Stimulated activated CD4-positive, alpha-beta T cell treated with anti-CD3 and anti-CD28 coated beads, Interleukin-12 subunit alpha, Interleukin-12 subunit beta, amount 100 ng/mL, for 4 hours (primary cell): Measurements from ENCODE around the gene NCAPG2.

Experiments used
- DNase-seq: peaks from one replicate; pipeline ENCODE4 v3.0.0-alpha.2; 2020

Gene NCAPG2

GRCh38 chr7:158623241-158623640 lies 81.4 kb downstream of the NCAPG2 start:
- DNase-seq, result no peak

GRCh38 chr7:158620839-158621441 lies 83.7 kb downstream of the NCAPG2 start:
- DNase-seq, result no peak

GRCh38 chr7:158620418-158620817 lies 84.2 kb downstream of the NCAPG2 start:
- no peak for DNase-seq

- DNase-seq, result no peak
These were observed 85.9 kb downstream of the NCAPG2 start for GRCh38 chr7:158618745-158619140.

- DNase-seq, result no peak
These were observed 86.9 kb downstream of the NCAPG2 start for GRCh38 chr7:158617737-158618128.

- no peak for DNase-seq
These were observed 88.6 kb downstream of the NCAPG2 start for GRCh38 chr7:158616050-158616449.

GRCh38 chr7:158614700-158615099 lies 89.9 kb downstream of the NCAPG2 start:
- no peak for DNase-seq

GRCh38 chr7:158613481-158613880 lies 91.1 kb downstream of the NCAPG2 start:
- no peak for DNase-seq

- no peak for DNase-seq
These were observed 92.1 kb downstream of the NCAPG2 start for GRCh38 chr7:158612546-158612945.

- DNase-seq, result no peak
These were observed 93.1 kb downstream of the NCAPG2 start for GRCh38 chr7:158611541-158611940.

GRCh38 chr7:158609313-158609974 lies 95.2 kb downstream of the NCAPG2 start:
- DNase-seq, result no peak

- DNase-seq, result no peak
These were observed 97.0 kb downstream of the NCAPG2 start for GRCh38 chr7:158607563-158607962.

GRCh38 chr7:158606671-158607424 lies 97.8 kb downstream of the NCAPG2 start:
- DNase-seq, result no peak

- DNase-seq, result no peak
These were observed 98.5 kb downstream of the NCAPG2 start for GRCh38 chr7:158606129-158606528.

GRCh38 chr7:158603773-158604755 lies 100.5 kb downstream of the NCAPG2 start:
- DNase-seq, result no peak

GRCh38 chr7:158602905-158603772 lies 101.5 kb downstream of the NCAPG2 start:
- DNase-seq, result no peak

GRCh38 chr7:158602041-158602440 lies 102.6 kb downstream of the NCAPG2 start:
- no peak for DNase-seq

GRCh38 chr7:158601090-158601489 lies 103.5 kb downstream of the NCAPG2 start:
- DNase-seq, result no peak

- no peak for DNase-seq
These were observed 107.9 kb downstream of the NCAPG2 start for GRCh38 chr7:158596745-158597144.

- DNase-seq, result no peak
These were observed 108.3 kb downstream of the NCAPG2 start for GRCh38 chr7:158596309-158596708.

- DNase-seq, result no peak
These were observed 109.5 kb downstream of the NCAPG2 start for GRCh38 chr7:158595068-158595467.

- DNase-seq, result no peak
These were observed 112.1 kb downstream of the NCAPG2 start for GRCh38 chr7:158592541-158592940.
